ENCODE data around the gene SHLD1.

Gene SHLD1

DNA sequence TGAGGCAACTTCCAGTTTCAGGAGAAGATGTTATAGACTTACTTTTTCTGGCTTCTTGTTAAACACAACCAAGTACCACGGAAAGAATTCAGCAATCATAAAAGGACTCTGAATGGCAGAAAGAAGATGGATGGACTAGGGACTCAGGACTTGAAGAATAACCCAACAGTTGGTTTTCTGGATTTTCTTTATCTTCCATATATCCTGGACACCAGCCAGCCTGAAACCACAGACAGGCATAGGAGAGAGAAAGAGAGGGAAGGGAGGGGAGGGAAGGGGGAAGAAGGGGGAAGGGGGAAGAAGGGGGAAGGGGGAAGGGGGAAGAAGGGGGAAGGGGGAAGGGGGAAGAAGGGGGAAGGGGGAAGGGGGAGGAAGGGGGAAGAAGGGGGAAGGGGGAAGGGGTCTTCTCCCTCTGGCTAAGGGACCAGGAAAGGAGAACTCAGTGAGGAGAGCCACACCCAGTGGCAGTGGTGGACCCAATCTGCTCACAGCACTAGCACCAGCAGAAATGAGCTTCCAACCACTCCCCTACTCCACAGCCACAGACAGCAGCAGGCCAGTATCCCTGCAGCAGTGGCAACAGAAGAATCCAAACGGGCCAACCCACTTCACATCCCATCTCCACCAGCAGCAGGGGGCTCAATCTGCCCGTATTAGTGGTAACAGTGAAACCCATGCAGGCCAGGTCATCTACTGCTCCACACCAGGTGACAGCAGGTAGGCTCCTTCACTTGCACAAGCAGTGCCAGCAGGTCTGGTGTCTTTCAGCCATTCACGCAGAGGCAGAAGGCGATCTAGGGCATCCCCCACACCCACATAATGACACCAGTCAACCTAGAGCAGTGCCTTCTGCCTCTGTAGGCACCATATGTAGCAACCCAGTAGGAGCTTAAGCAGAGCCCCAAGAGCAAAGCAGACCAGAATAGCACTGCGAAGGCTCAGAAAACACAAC lies 121.5 kb downstream of the SHLD1 start:
- WGBS (ENCODE audit: insufficient coverage, insufficient read length) = no CpG with 5 or more reads among the region's 6 CpGs

DNA sequence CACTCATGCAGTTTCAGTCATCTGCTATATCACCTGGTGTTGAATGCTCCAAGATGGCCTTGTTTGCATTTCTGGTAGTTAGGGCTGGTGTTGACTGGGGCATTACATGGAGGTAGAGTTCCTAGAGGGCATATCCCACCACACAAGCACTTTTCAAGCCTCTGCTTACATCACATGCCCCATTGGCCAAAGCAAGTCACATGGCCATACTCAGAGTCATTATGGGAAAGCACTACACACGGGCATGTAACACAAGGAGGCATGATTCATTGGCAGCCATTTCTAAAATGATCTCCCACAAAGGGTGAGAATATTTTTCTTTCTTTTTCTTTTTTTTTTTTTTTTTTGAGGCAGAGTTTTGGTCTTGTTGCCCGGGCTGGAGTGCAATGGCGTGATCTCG lies 126.9 kb downstream of the SHLD1 start:
- no peak overlapping the region for H3K27ac ChIP-seq (ENCODE audit: low read length)
- H3K27me3 ChIP-seq (ENCODE audit: control insufficient read depth, insufficient read depth, low read length) = no peaks in the 10 kb centered on the region
- no peak overlapping the region for H3K4me3 ChIP-seq (ENCODE audit: low read length)
- H3K36me3 ChIP-seq (ENCODE audit: control insufficient read depth, insufficient read depth, low read length) = no peaks in the 10 kb centered on the region
- H3K4me1 ChIP-seq (ENCODE audit: control insufficient read depth, insufficient read depth, low read length) = no peaks in the 10 kb centered on the region
- no peaks in the 10 kb centered on the region for H3K9me3 ChIP-seq (ENCODE audit: control insufficient read depth, insufficient read depth, low read length)
- DNase-seq (ENCODE audit: low read depth, low spot score) = no peak
- no CpG with 5 or more reads among the region's 4 CpGs for WGBS (ENCODE audit: insufficient coverage, insufficient read length)

More for the DNA sequence above, 121.5 kb downstream of the SHLD1 start:
- no peak for DNase-seq (ENCODE audit: low read depth, low spot score)
- Histone ChIP-seq H3K27ac (ENCODE audit: low read length) (no peak overlapping the region), H3K9me3 (ENCODE audit: control insufficient read depth, insufficient read depth, low read length) (no peaks in the 10 kb centered on the region), H3K27me3 (ENCODE audit: control insufficient read depth, insufficient read depth, low read length) (no peaks in the 10 kb centered on the region), H3K4me3 (ENCODE audit: low read length) (no peak overlapping the region), H3K36me3 (ENCODE audit: control insufficient read depth, insufficient read depth, low read length) (no peaks in the 10 kb centered on the region), H3K4me1 (ENCODE audit: control insufficient read depth, insufficient read depth, low read length) (peaks cover 2% of the 10 kb centered on the region; the same call in 1 of the 2 replicates)

DNA sequence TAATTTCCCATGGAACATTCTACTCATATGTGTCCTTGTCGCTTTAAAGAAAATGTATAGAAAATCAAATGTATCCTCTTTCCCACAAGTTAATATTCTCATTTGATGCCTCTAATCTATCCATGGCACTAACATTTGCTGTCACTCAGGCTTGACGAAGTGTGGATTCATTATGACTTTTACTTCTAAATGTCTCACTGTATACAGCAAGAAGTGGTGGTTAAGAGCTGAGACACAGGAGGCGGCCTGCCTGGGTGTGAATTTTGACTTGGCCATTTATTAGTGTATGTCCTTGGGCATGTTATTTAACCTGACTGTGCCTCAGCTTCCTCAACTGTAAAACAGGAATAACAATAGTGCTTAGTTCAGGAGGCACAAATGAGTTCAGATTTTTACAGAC lies 130.1 kb downstream of the SHLD1 start:
- Histone ChIP-seq H3K36me3 (ENCODE audit: control insufficient read depth, insufficient read depth, low read length) (no peaks in the 10 kb centered on the region), H3K27me3 (ENCODE audit: control insufficient read depth, insufficient read depth, low read length) (no peaks in the 10 kb centered on the region), H3K27ac (ENCODE audit: low read length) (no peak overlapping the region), H3K4me3 (ENCODE audit: low read length) (no peak overlapping the region), H3K4me1 (ENCODE audit: control insufficient read depth, insufficient read depth, low read length) (no peaks in the 10 kb centered on the region), H3K9me3 (ENCODE audit: control insufficient read depth, insufficient read depth, low read length) (no peaks in the 10 kb centered on the region)
- WGBS (ENCODE audit: insufficient coverage, insufficient read length) = no CpG with 5 or more reads among the region's 3 CpGs
- no peak for DNase-seq (ENCODE audit: low read depth, low spot score)

DNA sequence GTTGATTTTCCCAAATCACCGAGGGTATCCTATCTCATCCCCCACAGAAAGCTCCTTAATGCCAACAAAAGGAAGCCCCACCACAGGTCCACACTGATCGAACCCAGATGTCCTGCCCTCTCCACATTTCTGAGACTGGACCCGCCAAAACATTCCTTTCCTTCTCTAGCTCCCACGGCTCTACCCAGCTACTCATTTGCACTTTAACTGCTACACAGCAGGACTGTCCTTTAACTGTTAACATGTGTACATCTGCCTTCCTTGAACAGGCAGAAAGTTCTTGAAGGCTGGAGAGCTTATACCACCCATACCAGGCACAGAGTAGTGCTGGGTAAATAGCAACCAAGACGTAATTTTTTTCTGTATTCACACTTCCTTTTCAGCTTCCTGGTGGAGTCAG lies 131.5 kb downstream of the SHLD1 start:
- Histone ChIP-seq H3K4me3 (ENCODE audit: low read length) (no peak overlapping the region), H3K9me3 (ENCODE audit: control insufficient read depth, insufficient read depth, low read length) (no peaks in the 10 kb centered on the region), H3K27ac (ENCODE audit: low read length) (no peak overlapping the region), H3K36me3 (ENCODE audit: control insufficient read depth, insufficient read depth, low read length) (no peaks in the 10 kb centered on the region), H3K27me3 (ENCODE audit: control insufficient read depth, insufficient read depth, low read length) (no peaks in the 10 kb centered on the region), H3K4me1 (ENCODE audit: control insufficient read depth, insufficient read depth, low read length) (no peaks in the 10 kb centered on the region)
- no peak for DNase-seq (ENCODE audit: low read depth, low spot score)
- WGBS (ENCODE audit: insufficient coverage, insufficient read length) = no CpG with 5 or more reads among the region's 5 CpGs

DNA sequence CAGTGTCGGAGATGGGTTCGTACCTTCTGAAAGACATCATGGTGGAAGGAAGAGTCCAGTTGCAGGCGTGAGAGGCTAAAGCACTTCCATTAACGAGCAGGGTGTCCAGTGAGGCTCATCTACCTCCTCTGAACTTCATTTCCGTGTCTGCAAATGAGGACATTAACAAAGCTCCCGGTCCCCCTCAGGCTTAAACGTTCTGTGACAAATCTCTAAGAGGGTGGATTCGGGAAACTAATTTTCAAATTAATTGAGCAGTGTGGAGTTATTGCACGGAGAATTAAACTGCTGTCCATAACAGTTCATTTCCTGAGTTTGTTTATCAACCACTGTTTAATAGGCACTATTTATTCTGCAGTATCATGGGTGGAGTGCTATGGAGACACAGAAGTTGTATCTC lies 132.0 kb downstream of the SHLD1 start:
- DNase-seq (ENCODE audit: low read depth, low spot score) = no peak
- WGBS (ENCODE audit: insufficient coverage, insufficient read length) = no CpG with 5 or more reads among the region's 9 CpGs
- Histone ChIP-seq H3K27ac (ENCODE audit: low read length) (no peak overlapping the region), H3K36me3 (ENCODE audit: control insufficient read depth, insufficient read depth, low read length) (no peaks in the 10 kb centered on the region), H3K4me1 (ENCODE audit: control insufficient read depth, insufficient read depth, low read length) (no peaks in the 10 kb centered on the region), H3K4me3 (ENCODE audit: low read length) (no peak overlapping the region), H3K9me3 (ENCODE audit: control insufficient read depth, insufficient read depth, low read length) (no peaks in the 10 kb centered on the region), H3K27me3 (ENCODE audit: control insufficient read depth, insufficient read depth, low read length) (no peaks in the 10 kb centered on the region)

DNA sequence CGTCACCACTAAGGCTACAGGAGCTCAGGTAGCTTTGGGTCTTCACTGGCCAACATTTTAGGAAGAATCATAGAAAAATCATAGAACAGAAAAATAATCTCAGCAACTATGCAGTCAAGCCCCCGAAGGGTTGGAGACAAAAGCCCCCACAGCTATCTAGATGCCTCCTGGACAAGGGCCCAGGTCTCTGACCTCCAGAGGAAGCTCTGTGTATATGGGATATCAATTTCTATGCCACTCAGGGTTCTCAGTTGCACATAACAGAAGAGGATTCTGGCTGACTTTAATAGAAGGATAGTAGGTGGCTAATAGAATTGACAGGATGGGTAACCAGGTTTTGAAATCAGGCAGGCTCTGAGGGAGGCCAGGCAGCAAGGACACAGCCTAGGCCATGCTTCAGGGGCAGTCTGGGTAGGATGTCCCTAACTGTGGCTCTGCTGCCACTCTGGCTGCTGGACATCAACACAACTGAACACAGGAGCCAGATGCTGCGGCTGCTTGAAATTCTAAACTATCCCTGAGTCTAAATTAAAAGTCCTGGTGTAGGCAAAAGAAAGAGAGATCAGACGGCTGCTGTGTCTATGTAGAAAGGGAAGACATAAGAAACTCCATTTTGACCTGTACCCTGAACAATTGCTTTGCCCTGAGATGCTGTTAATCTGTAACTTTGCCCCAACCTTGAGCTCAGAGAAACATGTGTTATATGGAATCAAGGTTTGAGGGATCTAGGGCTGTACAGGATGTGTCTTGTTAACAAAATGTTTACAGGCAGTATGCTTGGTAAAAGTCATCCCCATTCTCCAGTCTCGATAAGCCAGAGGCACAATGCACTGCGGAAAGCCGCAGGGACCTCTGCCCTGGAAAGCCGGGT lies 134.5 kb downstream of the SHLD1 start:
- Histone ChIP-seq H3K9me3 (ENCODE audit: control insufficient read depth, insufficient read depth, low read length) (no peaks in the 10 kb centered on the region), H3K4me3 (ENCODE audit: low read length) (no peak overlapping the region), H3K36me3 (ENCODE audit: control insufficient read depth, insufficient read depth, low read length) (no peaks in the 10 kb centered on the region), H3K27me3 (ENCODE audit: control insufficient read depth, insufficient read depth, low read length) (no peaks in the 10 kb centered on the region), H3K27ac (ENCODE audit: low read length) (no peak overlapping the region), H3K4me1 (ENCODE audit: control insufficient read depth, insufficient read depth, low read length) (no peaks in the 10 kb centered on the region)
- no CpG with 5 or more reads among the region's 8 CpGs for WGBS (ENCODE audit: insufficient coverage, insufficient read length)
- DNase-seq (ENCODE audit: low read depth, low spot score) = no peak

DNA sequence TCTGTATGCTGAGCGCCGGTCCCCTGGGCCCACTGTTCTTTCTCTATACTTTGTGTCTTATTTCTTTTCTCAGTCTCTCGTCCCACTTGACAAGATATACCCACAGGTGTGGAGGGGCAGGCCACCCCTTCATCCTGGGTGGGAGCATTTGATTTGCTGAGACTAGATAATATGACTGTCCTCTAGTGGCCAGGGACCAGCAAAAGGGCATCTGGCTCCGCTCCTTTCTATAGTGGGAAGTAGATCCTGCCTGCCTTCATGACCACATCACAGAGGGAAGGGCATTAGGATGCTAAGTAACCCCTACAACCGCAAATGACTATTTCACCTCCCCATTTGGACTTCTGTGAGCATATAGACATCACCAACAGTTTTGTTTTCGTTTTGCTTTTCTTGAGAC lies 135.7 kb downstream of the SHLD1 start:
- H3K4me1 ChIP-seq (ENCODE audit: control insufficient read depth, insufficient read depth, low read length) = no peaks in the 10 kb centered on the region
- H3K4me3 ChIP-seq (ENCODE audit: low read length) = no peak overlapping the region
- H3K9me3 ChIP-seq (ENCODE audit: control insufficient read depth, insufficient read depth, low read length) = no peaks in the 10 kb centered on the region
- H3K27ac ChIP-seq (ENCODE audit: low read length) = no peak overlapping the region
- no peaks in the 10 kb centered on the region for H3K27me3 ChIP-seq (ENCODE audit: control insufficient read depth, insufficient read depth, low read length)
- H3K36me3 ChIP-seq (ENCODE audit: control insufficient read depth, insufficient read depth, low read length) = no peaks in the 10 kb centered on the region
- WGBS (ENCODE audit: insufficient coverage, insufficient read length) = no CpG with 5 or more reads among the region's 6 CpGs
- no peak for DNase-seq (ENCODE audit: low read depth, low spot score)

DNA sequence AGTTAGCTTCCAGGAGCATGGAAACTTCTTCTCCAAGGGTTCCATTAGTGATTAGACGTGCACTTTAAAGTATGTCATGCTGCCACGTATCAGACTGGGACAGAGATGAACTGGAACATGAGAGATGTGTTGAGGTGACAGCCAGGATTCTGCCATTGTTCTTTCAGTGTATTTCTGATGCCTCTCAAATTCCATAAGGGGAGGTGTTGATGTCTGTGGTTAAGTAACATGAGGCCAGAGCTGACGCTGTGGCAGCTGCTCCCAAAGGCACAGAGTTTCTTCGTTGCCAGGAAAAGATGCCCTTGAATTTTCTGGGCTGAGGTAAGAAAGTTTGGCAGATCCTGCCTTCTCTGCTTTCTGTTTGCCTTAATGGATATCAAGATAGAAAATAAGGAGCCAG lies 136.6 kb downstream of the SHLD1 start:
- H3K27ac ChIP-seq (ENCODE audit: low read length) = no peak overlapping the region
- no peaks in the 10 kb centered on the region for H3K27me3 ChIP-seq (ENCODE audit: control insufficient read depth, insufficient read depth, low read length)
- no peaks in the 10 kb centered on the region for H3K4me1 ChIP-seq (ENCODE audit: control insufficient read depth, insufficient read depth, low read length)
- H3K4me3 ChIP-seq (ENCODE audit: low read length) = no peak overlapping the region
- DNase-seq (ENCODE audit: low read depth, low spot score) = no peak
- H3K36me3 ChIP-seq (ENCODE audit: control insufficient read depth, insufficient read depth, low read length) = no peaks in the 10 kb centered on the region
- no CpG with 5 or more reads among the region's 4 CpGs for WGBS (ENCODE audit: insufficient coverage, insufficient read length)
- H3K9me3 ChIP-seq (ENCODE audit: control insufficient read depth, insufficient read depth, low read length) = no peaks in the 10 kb centered on the region

DNA sequence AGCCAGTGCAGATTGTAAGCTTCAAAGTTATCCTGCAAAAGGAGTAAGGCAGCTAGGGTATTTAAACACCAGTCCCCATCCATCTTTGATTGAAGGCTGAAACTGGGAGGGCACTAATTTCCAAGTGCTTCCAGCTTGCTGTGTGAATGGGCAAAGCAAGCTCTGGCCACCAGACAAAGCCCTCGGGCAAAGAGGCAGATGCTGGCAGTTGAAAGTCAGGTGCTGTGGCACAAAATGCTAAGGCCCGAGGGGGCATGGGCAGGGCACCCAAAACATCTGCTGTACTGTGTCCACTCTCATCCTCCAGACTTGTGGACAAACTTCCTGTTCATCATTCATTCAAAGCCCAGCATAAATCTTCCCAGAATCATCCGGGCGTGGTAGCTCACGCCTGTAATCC lies 137.2 kb downstream of the SHLD1 start:
- no peaks in the 10 kb centered on the region for H3K4me1 ChIP-seq (ENCODE audit: control insufficient read depth, insufficient read depth, low read length)
- no peaks in the 10 kb centered on the region for H3K36me3 ChIP-seq (ENCODE audit: control insufficient read depth, insufficient read depth, low read length)
- DNase-seq (ENCODE audit: low read depth, low spot score) = no peak
- no CpG with 5 or more reads among the region's 5 CpGs for WGBS (ENCODE audit: insufficient coverage, insufficient read length)
- H3K9me3 ChIP-seq (ENCODE audit: control insufficient read depth, insufficient read depth, low read length) = no peaks in the 10 kb centered on the region
- no peak overlapping the region for H3K4me3 ChIP-seq (ENCODE audit: low read length)
- no peaks in the 10 kb centered on the region for H3K27me3 ChIP-seq (ENCODE audit: control insufficient read depth, insufficient read depth, low read length)
- no peak overlapping the region for H3K27ac ChIP-seq (ENCODE audit: low read length)

DNA sequence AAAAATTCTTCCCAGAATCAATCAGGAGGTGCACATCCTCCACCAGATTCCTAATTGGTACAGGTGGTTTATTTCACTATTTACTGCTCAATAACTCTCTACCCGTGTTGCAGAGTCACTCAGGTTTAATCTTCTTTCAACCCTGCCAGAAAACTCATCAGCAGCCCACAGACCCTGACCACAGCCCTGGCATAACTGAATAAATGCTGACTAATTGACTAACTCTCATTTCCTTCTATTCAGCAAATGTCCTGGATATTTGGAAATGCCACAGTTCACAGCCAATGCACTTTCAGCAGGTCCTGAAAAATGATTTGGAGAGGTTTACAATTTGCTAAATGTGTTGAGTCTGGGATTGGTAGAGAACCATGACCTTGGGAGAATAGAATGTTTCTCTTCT lies 137.8 kb downstream of the SHLD1 start:
- no CpG with 5 or more reads among the region's 1 CpG for WGBS (ENCODE audit: insufficient coverage, insufficient read length)
- no peak for DNase-seq (ENCODE audit: low read depth, low spot score)
- H3K4me3 ChIP-seq (ENCODE audit: low read length) = no peak overlapping the region
- H3K4me1 ChIP-seq (ENCODE audit: control insufficient read depth, insufficient read depth, low read length) = no peaks in the 10 kb centered on the region
- H3K9me3 ChIP-seq (ENCODE audit: control insufficient read depth, insufficient read depth, low read length) = no peaks in the 10 kb centered on the region
- no peaks in the 10 kb centered on the region for H3K27me3 ChIP-seq (ENCODE audit: control insufficient read depth, insufficient read depth, low read length)
- no peaks in the 10 kb centered on the region for H3K36me3 ChIP-seq (ENCODE audit: control insufficient read depth, insufficient read depth, low read length)
- H3K27ac ChIP-seq (ENCODE audit: low read length) = no peak overlapping the region

Data from iPS DF 6.9 (cell line).